CD8-positive, alpha-beta memory T cell (primary cell): ENCODE results near the gene LIPC. TPM values are rescaled to one million over a fixed set of nuclear protein-coding genes. Genes with fewer than 3 reads are reported as not detected.
A peak's percentile ranks its signal among the peaks of the same experiment; 100 is the strongest.

ENCODE experiments used
- CTCF ChIA-PET: fragments of 350-600 bp; sonication (Branson Sonifier 250); formaldehyde crosslinking; loops from one replicate; lab custom pipeline; 2021; ENCODE audit warnings: antibody characterized with exemption; lab: Charles Lee
- POLR2A ChIA-PET: fragments of 350-600 bp; sonication (Branson Sonifier 250); formaldehyde crosslinking; loops from one replicate; lab custom pipeline; 2021; ENCODE audit warnings: antibody characterized with exemption; lab: Charles Lee
- DNase-seq, 5 donors: peaks; one replicate each; pipeline versions ENCODE4 v3.0.0 to v3.0.0-alpha.2; 2020 to 2022; ENCODE audit warnings: mixed read lengths in 1 of 5
- H3K27ac ChIP-seq: one replicate; pipeline ENCODE4 v1.7.0; 2013; ENCODE audit warnings: low read depth, mild to moderate bottlenecking, low read length, moderate library complexity
- H3K27me3 ChIP-seq: 2 replicates; pipeline ENCODE4 v1.7.0; 2013; ENCODE audit warnings: low read length, mild to moderate bottlenecking; ENCODE audit not compliant: insufficient read depth, poor library complexity, severe bottlenecking
- H3K36me3 ChIP-seq: 2 replicates; pipeline ENCODE4 v1.7.0; 2013; ENCODE audit warnings: mild to moderate bottlenecking, low read length, moderate library complexity; ENCODE audit not compliant: insufficient read depth
- H3K4me1 ChIP-seq: 2 replicates; pipeline ENCODE4 v1.7.0; 2013; ENCODE audit warnings: mild to moderate bottlenecking, low read length, moderate library complexity; ENCODE audit not compliant: insufficient read depth
- H3K4me3 ChIP-seq: 2 replicates; pipeline ENCODE4 v1.7.0; 2013; ENCODE audit warnings: mild to moderate bottlenecking, low read length
- H3K9me3 ChIP-seq: 2 replicates; pipeline ENCODE4 v1.7.0; 2013; ENCODE audit warnings: mild to moderate bottlenecking, low read length
- H3K27ac Mint-ChIP-seq, 8 donors: one replicate each; pipeline ENCODE4 v1.8.0; 2020 to 2021; ENCODE audit warnings: mixed read lengths in 8 of 8, mild to moderate bottlenecking in 6 of 8, inconsistent platforms in 3 of 8, moderate library complexity in 3 of 8
- H3K27me3 Mint-ChIP-seq, 2 donors: one replicate each; pipeline ENCODE4 v1.8.0; 2020 to 2021; ENCODE audit warnings: mixed read lengths in 2 of 2, mild to moderate bottlenecking in 1 of 2, moderate library complexity in 1 of 2
- H3K36me3 Mint-ChIP-seq, 3 donors: one replicate each; pipeline ENCODE4 v1.8.0; 2020 to 2021; ENCODE audit warnings: mixed read lengths in 3 of 3, inconsistent platforms in 1 of 3, mild to moderate bottlenecking in 1 of 3
- H3K4me1 Mint-ChIP-seq, 3 donors: one replicate each; pipeline ENCODE4 v1.8.0; 2020 to 2021; ENCODE audit warnings: mixed read lengths in 3 of 3, inconsistent platforms in 1 of 3, mild to moderate bottlenecking in 1 of 3
- H3K4me3 Mint-ChIP-seq, 7 donors: one replicate each; pipeline ENCODE4 v1.8.0; 2020 to 2021; ENCODE audit warnings: mixed read lengths in 7 of 7, mild to moderate bottlenecking in 6 of 7, moderate library complexity in 4 of 7, inconsistent platforms in 2 of 7
- H3K9me3 Mint-ChIP-seq, 5 donors: one replicate each; pipeline ENCODE4 v1.8.0; 2020 to 2022; ENCODE audit warnings: mixed read lengths in 5 of 5, mild to moderate bottlenecking in 3 of 5, moderate library complexity in 2 of 5, inconsistent platforms in 1 of 5
- polyA plus RNA-seq: library from polyadenylated mRNA; unstranded; fragments of 300-500 nt; fragmentation: Illumina TruSeq; gene quantifications from one replicate; pipeline ENCODE4 v1.2.3, GENCODE V29; 2021
- total RNA-seq, 2 experiments: library from RNA; stranded (reverse); gene quantifications; one replicate each; pipeline ENCODE4 v1.2.3, GENCODE V29; 2021

LIPC gene
- total and polyA plus RNA-seq, 3 experiments from 2014 or later: 0.28 to 1.5 (median 0.47) TPM

DNA sequence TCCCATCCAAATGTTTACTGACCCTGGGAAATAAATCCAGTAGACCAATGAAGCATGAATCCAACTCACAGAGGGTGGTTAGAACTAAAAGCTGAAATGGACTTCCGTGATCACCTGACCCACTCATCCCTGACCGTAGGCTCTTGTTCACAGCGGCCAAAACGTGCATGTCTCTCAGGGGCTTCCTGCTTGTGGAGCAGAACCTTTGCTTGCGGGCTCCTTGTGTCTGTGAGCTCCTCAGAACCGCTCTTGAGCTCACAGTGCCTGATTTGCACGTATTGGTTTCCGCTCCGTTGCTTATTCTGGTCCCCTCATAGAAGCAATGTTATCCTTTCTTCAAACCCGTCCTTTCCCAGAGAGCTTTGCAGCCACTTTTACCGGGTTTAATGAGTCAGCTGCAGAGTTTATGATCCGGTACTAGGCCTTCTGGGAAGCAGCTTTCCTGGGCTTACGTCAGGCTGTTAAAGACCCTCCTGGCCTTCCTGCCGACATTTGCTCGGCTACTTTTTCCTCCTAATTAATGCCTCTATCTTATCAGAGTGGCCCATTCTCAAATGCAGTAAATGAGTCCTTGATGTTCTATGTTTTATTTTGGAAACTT is 35.4 kb downstream of the LIPC start:
- H3K27ac Mint-ChIP-seq: peak overlapping the region in 1 of 8 donors; percentile 31
- H3K27me3 Mint-ChIP-seq: peaks cover 0 to 6% of the 10 kb centered on the region in 2 donors
- peaks cover 0 to 5% (median 3%) of the 10 kb centered on the region in 3 donors for H3K36me3 Mint-ChIP-seq
- no peak for DNase-seq
- ChIA-PET POLR2A (no interaction called here), CTCF (interaction anchor here (1.3 kb wide), 1 partner anchor 10 kb away, joined by 4 read pairs; no protein-coding TSS in a partner anchor)
- Histone ChIP-seq H3K4me1 (peaks cover 9% of the 10 kb centered on the region), H3K27me3 (no peaks in the 10 kb centered on the region), H3K27ac (no peak overlapping the region), H3K9me3 (no peaks in the 10 kb centered on the region), H3K4me3 (no peak overlapping the region), H3K36me3 (no peaks in the 10 kb centered on the region)
- H3K4me1 Mint-ChIP-seq: peaks cover 4 to 25% (median 16%) of the 10 kb centered on the region in 3 donors
- no peaks in the 10 kb centered on the region for H3K9me3 Mint-ChIP-seq
- no peak overlapping the region for H3K4me3 Mint-ChIP-seq

DNA sequence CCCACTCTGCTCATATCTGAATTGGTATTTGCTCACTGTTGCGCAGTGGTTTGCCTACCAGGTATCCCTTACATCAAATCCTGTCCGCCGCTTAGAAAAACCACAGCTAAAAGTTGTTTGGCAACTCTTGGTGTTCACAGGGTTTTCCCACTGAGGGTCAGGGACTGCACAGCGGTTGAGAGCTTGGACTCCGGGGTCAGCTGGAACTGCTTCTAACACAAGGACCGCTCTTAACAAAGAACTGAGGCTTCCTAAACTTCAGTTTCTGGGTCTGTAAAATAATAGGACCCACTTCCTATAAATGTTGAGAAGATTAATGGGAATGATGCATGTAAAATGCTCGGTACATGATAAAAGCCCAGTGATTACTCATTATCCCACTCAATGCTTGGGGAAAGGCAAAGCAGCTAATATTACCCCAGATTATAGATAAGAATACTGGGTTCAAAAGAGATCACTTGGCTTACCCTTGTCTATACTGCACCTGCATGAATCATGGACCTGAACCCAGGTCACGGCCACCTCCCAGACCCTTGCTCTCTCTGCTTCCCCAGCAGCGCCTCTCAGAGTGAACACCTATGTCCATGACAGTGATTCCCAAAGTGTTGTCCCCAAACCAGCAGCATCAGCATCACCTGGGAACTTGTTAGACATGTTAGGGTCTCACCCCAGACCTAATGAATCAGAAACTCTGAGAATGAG is 36.1 kb downstream of the LIPC start:
- no peak overlapping the region for H3K4me3 ChIP-seq
- peaks cover 7% of the 10 kb centered on the region for H3K4me1 ChIP-seq
- no peaks in the 10 kb centered on the region for H3K9me3 ChIP-seq
- Mint-ChIP-seq H3K4me1 (peaks cover 4 to 23% (median 15%) of the 10 kb centered on the region in 3 donors), H3K27me3 (peaks cover 0 to 6% of the 10 kb centered on the region in 2 donors), H3K27ac (no peak overlapping the region), H3K36me3 (peaks cover 0 to 5% (median 3%) of the 10 kb centered on the region in 3 donors), H3K4me3 (no peak overlapping the region), H3K9me3 (no peaks in the 10 kb centered on the region)
- H3K36me3 ChIP-seq: no peaks in the 10 kb centered on the region
- POLR2A ChIA-PET: no interaction called here
- CTCF ChIA-PET: interaction anchor here (1.3 kb wide), 1 partner anchor 9 kb away, joined by 4 read pairs; no protein-coding TSS in a partner anchor
- no peak for DNase-seq
- no peak overlapping the region for H3K27ac ChIP-seq
- H3K27me3 ChIP-seq: no peaks in the 10 kb centered on the region

DNA sequence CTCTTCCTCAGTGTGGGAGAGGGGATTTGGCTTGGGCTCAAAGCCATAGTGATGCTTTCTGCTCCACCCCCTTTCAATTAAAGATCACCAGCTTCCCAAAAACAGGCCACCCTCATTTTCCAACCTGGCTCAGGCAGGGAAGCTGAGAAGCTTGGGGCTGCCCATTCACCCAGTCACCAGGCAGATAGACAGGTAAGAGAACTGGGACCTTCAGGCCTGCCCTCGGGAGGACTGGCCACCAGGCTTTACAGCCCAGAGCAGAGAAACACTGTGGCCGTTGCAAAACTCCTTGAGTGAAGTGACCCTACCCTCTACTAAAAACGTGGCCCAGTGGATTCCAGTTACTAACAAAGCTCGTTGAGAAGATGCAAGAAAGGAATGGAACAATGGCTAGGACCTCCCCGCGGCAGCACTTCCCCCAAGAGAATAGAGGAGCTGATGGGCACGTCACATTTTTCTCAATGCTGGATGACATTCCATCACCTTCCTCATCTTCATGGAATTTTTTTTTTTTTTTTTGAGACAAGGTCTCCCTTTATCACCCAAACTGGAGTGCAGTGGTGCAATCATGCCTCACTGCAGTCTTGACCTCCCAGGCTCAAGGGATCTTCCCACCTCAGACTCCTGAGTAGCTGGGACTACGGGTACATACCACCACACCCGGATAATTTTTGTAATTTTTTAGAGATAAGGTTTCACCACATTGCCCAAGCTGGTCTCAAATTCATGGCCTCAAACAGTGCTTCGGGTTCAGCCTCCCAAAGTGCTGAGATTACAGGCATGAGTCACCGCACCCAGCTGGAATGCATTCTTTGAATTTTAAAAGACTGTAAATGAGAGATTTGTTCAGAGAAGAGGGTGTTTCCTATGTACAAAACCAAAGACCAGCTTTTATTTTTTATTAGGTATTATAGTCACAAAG is 37.9 kb downstream of the LIPC start:
- Histone ChIP-seq H3K4me3 (no peak overlapping the region), H3K4me1 (peaks cover 25% of the 10 kb centered on the region), H3K36me3 (no peaks in the 10 kb centered on the region), H3K27me3 (no peaks in the 10 kb centered on the region), H3K27ac (no peak overlapping the region), H3K9me3 (no peaks in the 10 kb centered on the region)
- H3K4me1 Mint-ChIP-seq: peaks cover 21 to 26% (median 23%) of the 10 kb centered on the region in 3 donors
- ChIA-PET POLR2A (no interaction called here), CTCF (no interaction called here)
- H3K27me3 Mint-ChIP-seq: peaks cover 0 to 6% of the 10 kb centered on the region in 2 donors
- H3K4me3 Mint-ChIP-seq: no peak overlapping the region
- no peak for DNase-seq
- H3K36me3 Mint-ChIP-seq: peaks cover 0 to 5% (median 3%) of the 10 kb centered on the region in 3 donors
- H3K9me3 Mint-ChIP-seq: no peaks in the 10 kb centered on the region
- peak overlapping the region in 1 of 8 donors; percentile 41 for H3K27ac Mint-ChIP-seq

- Histone ChIP-seq H3K27me3 (no peaks in the 10 kb centered on the region), H3K36me3 (no peaks in the 10 kb centered on the region), H3K4me1 (peaks cover 41% of the 10 kb centered on the region), H3K4me3 (no peak overlapping the region), H3K27ac (no peak overlapping the region), H3K9me3 (no peaks in the 10 kb centered on the region)
- Mint-ChIP-seq H3K4me3 (peak overlapping the region in 1 of 7 donors; percentile 4), H3K9me3 (no peaks in the 10 kb centered on the region), H3K27ac (peak overlapping the region in 1 of 8 donors; percentile 33), H3K27me3 (peaks cover 0 to 6% of the 10 kb centered on the region in 2 donors), H3K36me3 (peaks cover 0 to 4% (median 0%) of the 10 kb centered on the region in 3 donors), H3K4me1 (peaks cover 37 to 43% (median 39%) of the 10 kb centered on the region in 3 donors)
- POLR2A ChIA-PET: interaction anchor here (0.7 kb wide), 1 partner anchor 455 kb away, joined by 7 read pairs; no protein-coding TSS in a partner anchor
- DNase-seq: no peak
- CTCF ChIA-PET: no interaction called here
Measured at GRCh38 chr15:58471348-58471747, 39.6 kb downstream of the LIPC start.

DNA sequence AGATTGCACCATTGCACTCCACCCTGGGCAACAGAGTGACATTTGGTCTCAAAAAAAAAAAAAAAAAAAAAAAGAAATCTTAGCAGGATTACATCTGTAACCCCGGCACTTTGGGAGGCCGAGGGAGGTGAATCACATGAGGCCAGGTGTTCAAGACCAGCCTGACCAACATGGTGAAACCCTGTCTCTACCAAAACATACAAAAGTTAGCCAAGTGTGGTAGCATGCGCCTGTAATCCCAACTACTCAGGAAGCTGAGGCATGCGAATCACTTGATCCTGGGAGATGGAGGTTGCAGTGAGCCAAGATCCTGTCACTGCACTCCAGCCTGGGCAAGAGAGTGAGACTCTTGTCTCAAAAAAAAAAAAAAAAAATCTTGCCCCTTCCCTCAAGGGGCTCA is 40.4 kb downstream of the LIPC start:
- POLR2A ChIA-PET: no interaction called here

DNA sequence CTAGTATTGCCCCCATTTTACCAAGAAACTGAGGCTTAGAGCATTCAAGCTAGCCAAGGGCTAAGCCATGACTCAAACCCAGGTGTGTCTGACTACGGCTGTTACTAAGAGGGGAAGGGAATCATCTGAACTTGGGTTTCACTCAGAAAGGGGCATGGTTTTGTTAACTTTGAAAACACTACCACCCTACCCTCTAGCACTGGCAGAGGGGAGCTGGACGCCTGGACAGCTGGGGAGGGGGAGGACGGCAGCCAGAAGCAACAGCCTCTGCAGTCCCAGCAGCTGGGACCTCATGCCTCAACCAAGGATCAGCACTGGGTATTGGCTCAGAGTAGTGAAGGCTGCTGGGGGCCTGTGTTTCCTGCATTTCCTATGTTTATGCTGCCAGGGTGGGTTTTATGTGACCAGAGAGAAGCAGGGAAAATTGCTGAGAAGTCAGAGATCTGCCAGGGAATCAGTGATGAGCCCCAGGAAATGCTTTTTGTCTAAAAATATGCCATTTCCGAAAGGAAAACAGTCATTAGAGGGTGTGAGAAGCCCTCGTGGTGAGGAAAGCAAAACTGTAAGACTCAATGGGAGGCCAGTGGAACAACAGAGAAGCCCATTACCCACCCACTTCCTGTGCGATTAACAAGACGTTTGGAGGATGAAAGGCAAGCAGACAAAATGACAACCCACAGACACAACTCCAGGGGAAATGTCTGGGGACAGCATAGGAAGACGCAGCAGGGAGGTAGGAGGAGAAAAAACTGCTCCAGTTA is 41.2 kb downstream of the LIPC start:
- Mint-ChIP-seq H3K27me3 (no peaks in the 10 kb centered on the region), H3K4me3 (peak overlapping the region; percentile 4 to 76 (median 62)), H3K36me3 (peaks cover 0 to 4% (median 0%) of the 10 kb centered on the region in 3 donors), H3K27ac (peak overlapping the region; percentile 32 to 97 (median 76)), H3K9me3 (no peaks in the 10 kb centered on the region), H3K4me1 (peaks cover 53 to 59% (median 53%) of the 10 kb centered on the region in 3 donors)
- Histone ChIP-seq H3K4me1 (peaks cover 54% of the 10 kb centered on the region), H3K9me3 (no peaks in the 10 kb centered on the region), H3K36me3 (no peaks in the 10 kb centered on the region), H3K27me3 (no peaks in the 10 kb centered on the region), H3K27ac (no peak overlapping the region), H3K4me3 (peak overlapping the region; percentile 10)
- ChIA-PET POLR2A (no interaction called here), CTCF (no interaction called here)
- DNase-seq: peak; percentile 15 to 70 (median 65)

More for the DNA sequence above, 40.4 kb downstream of the LIPC start:
- no peaks in the 10 kb centered on the region for H3K36me3 ChIP-seq
- no peak for DNase-seq
- H3K36me3 Mint-ChIP-seq: peaks cover 0 to 4% (median 0%) of the 10 kb centered on the region in 3 donors
- H3K4me1 Mint-ChIP-seq: peaks cover 46 to 51% (median 46%) of the 10 kb centered on the region in 3 donors
- peaks cover 0 to 3% of the 10 kb centered on the region in 2 donors for H3K27me3 Mint-ChIP-seq
- no peak overlapping the region for H3K4me3 Mint-ChIP-seq
- H3K4me3 ChIP-seq: no peak overlapping the region
- no peaks in the 10 kb centered on the region for H3K9me3 ChIP-seq
- H3K27me3 ChIP-seq: no peaks in the 10 kb centered on the region
- H3K9me3 Mint-ChIP-seq: no peaks in the 10 kb centered on the region
- H3K27ac Mint-ChIP-seq: no peak overlapping the region
- H3K27ac ChIP-seq: no peak overlapping the region
- H3K4me1 ChIP-seq: peaks cover 50% of the 10 kb centered on the region
- CTCF ChIA-PET: no interaction called here

- peaks cover 53 to 64% (median 55%) of the 10 kb centered on the region in 3 donors for H3K4me1 Mint-ChIP-seq
- no peaks in the 10 kb centered on the region for H3K9me3 ChIP-seq
- peaks cover 0 to 4% (median 0%) of the 10 kb centered on the region in 3 donors for H3K36me3 Mint-ChIP-seq
- DNase-seq: no peak
- H3K36me3 ChIP-seq: no peaks in the 10 kb centered on the region
- ChIA-PET CTCF (no interaction called here), POLR2A (no interaction called here)
- H3K9me3 Mint-ChIP-seq: no peaks in the 10 kb centered on the region
- H3K4me3 ChIP-seq: peak overlapping the region; percentile 10
- peak overlapping the region in 5 of 7 donors; percentile 58 to 76 (median 62) for H3K4me3 Mint-ChIP-seq
- H3K27ac ChIP-seq: no peak overlapping the region
- no peaks in the 10 kb centered on the region for H3K27me3 Mint-ChIP-seq
- H3K27me3 ChIP-seq: no peaks in the 10 kb centered on the region
- peak overlapping the region; percentile 32 to 97 (median 76) for H3K27ac Mint-ChIP-seq
- peaks cover 54% of the 10 kb centered on the region for H3K4me1 ChIP-seq
Measured at GRCh38 chr15:58473724-58474123, 41.9 kb downstream of the LIPC start.
